Astrocyte (in vitro differentiated cells and primary cell): ENCODE data around the gene TRIM47. TPM values are rescaled to one million over a fixed set of nuclear protein-coding genes. Genes with fewer than 3 reads are reported as not detected.

ENCODE experiments used
- DNase-seq: peaks from one replicate; pipeline ENCODE4 v3.0.0-alpha.2; 2010; ENCODE audit warnings: low read depth
- FAIRE-seq: peaks from 2 replicates; lab custom pipeline; 2011; peaks lifted over from hg19 to GRCh38; lab: Jason Lieb, UNC
- H2AFZ ChIP-seq: 2 replicates; pipeline ENCODE4 v1.6.0; 2012; ENCODE audit warnings: low read depth, low read length, inconsistent platforms
- H3K27ac ChIP-seq: 2 replicates; pipeline ENCODE4 v1.5.1; 2011; ENCODE audit warnings: low read depth, low read length, inconsistent platforms
- H3K27me3 ChIP-seq: 2 replicates; pipeline ENCODE4 v1.6.0; 2011; ENCODE audit warnings: low read length, inconsistent platforms; ENCODE audit not compliant: insufficient read depth
- H3K36me3 ChIP-seq: 2 replicates; pipeline ENCODE4 v1.5.1; 2011; ENCODE audit warnings: low read length, inconsistent platforms; ENCODE audit not compliant: insufficient read depth
- H3K4me1 ChIP-seq: 2 replicates; pipeline ENCODE4 v1.5.1; 2011; ENCODE audit warnings: low read length, inconsistent platforms; ENCODE audit not compliant: insufficient read depth
- H3K4me2 ChIP-seq: 2 replicates; pipeline ENCODE4 v1.6.0; 2012; ENCODE audit warnings: low read length, inconsistent platforms
- H3K4me3 ChIP-seq: 2 replicates; pipeline ENCODE4 v1.5.1; 2011; ENCODE audit warnings: low read depth, mild to moderate bottlenecking, low read length, inconsistent platforms; ENCODE audit not compliant: insufficient read depth
- H3K79me2 ChIP-seq: 2 replicates; pipeline ENCODE4 v1.6.0; 2012; ENCODE audit warnings: mild to moderate bottlenecking, low read length, inconsistent platforms; ENCODE audit not compliant: insufficient read depth
- H3K9ac ChIP-seq: 2 replicates; pipeline ENCODE4 v1.6.0; 2012; ENCODE audit warnings: mild to moderate bottlenecking, low read length, inconsistent platforms
- H3K9me3 ChIP-seq: 2 replicates; pipeline ENCODE4 v1.5.1; 2012; ENCODE audit warnings: low read depth, mild to moderate bottlenecking, low read length, inconsistent platforms; ENCODE audit not compliant: insufficient read depth
- H4K20me1 ChIP-seq: 2 replicates; pipeline ENCODE4 v1.6.0; 2012; ENCODE audit warnings: low read length, inconsistent platforms; ENCODE audit not compliant: insufficient read depth
- H3K27ac Mint-ChIP-seq: one replicate; pipeline ENCODE4 v1.8.0; 2021; ENCODE audit warnings: mild to moderate bottlenecking, mixed read lengths; ENCODE audit not compliant: unreplicated experiment
- H3K27me3 Mint-ChIP-seq: one replicate; pipeline ENCODE4 v1.8.0; 2021; ENCODE audit warnings: low read depth, mixed read lengths; ENCODE audit not compliant: unreplicated experiment
- H3K36me3 Mint-ChIP-seq: one replicate; pipeline ENCODE4 v1.8.0; 2021; ENCODE audit warnings: low read depth, mixed read lengths; ENCODE audit not compliant: unreplicated experiment
- H3K4me1 Mint-ChIP-seq: one replicate; pipeline ENCODE4 v1.8.0; 2021; ENCODE audit warnings: low read depth, mixed read lengths; ENCODE audit not compliant: unreplicated experiment
- H3K4me3 Mint-ChIP-seq: one replicate; pipeline ENCODE4 v1.8.0; 2021; ENCODE audit warnings: mild to moderate bottlenecking, moderate library complexity, mixed read lengths; ENCODE audit not compliant: unreplicated experiment
- H3K9me3 Mint-ChIP-seq: one replicate; pipeline ENCODE4 v1.8.0; 2021; ENCODE audit warnings: mild to moderate bottlenecking, mixed read lengths; ENCODE audit not compliant: unreplicated experiment
- CTCF ChIP-seq: IDR thresholded peaks from 2 replicates; pipeline ENCODE4 v1.5.1; 2011; ENCODE audit warnings: low read depth, mild to moderate bottlenecking, inconsistent platforms, low read length, moderate library complexity; ENCODE audit not compliant: insufficient read depth
- EZH2 ChIP-seq: IDR thresholded peaks from 2 replicates; pipeline ENCODE4 v1.6.1; 2012; ENCODE audit warnings: mild to moderate bottlenecking, low read length, inconsistent platforms; ENCODE audit not compliant: insufficient read depth
- total RNA-seq: library from RNA; stranded (reverse); gene quantifications from 2 replicates; pipeline ENCODE4 v1.2.1, GENCODE V29; 2021

The TRIM47 gene
- total RNA-seq, 1 donor from 2014 or later = 5.9 TPM

GRCh38 chr17:75834928-75835653 lies 43.3 kb downstream of the TRIM47 start:
- Histone ChIP-seq H3K4me3 (no peak overlapping the region), H3K4me2 (no peak overlapping the region), H4K20me1 (no peaks in the 10 kb centered on the region), H3K9me3 (no peaks in the 10 kb centered on the region), H3K79me2 (no peaks in the 10 kb centered on the region), H3K27me3 (no peaks in the 10 kb centered on the region), H2AFZ (no peak overlapping the region), H3K4me1 (peaks cover 5% of the 10 kb centered on the region), H3K9ac (no peak overlapping the region), H3K36me3 (no peaks in the 10 kb centered on the region), H3K27ac (no peak overlapping the region)
- FAIRE-seq (no peak), DNase-seq (no peak)
- no peak overlapping the region for H3K27ac Mint-ChIP-seq
- H3K4me3 Mint-ChIP-seq = no peak overlapping the region
- peaks cover 6% of the 10 kb centered on the region for H3K27me3 Mint-ChIP-seq
- H3K4me1 Mint-ChIP-seq = peaks cover 10% of the 10 kb centered on the region
- TF ChIP-seq EZH2 (no peak), CTCF (no peak)
- no peaks in the 10 kb centered on the region for H3K9me3 Mint-ChIP-seq
- H3K36me3 Mint-ChIP-seq = peaks cover 1% of the 10 kb centered on the region

GRCh38 chr17:75834279-75834920 lies 44.0 kb downstream of the TRIM47 start:
- DNase-seq (no peak), FAIRE-seq (no peak)
- no peaks in the 10 kb centered on the region for H3K27me3 ChIP-seq
- peaks cover 6% of the 10 kb centered on the region for H3K27me3 Mint-ChIP-seq
- TF ChIP-seq CTCF (no peak), EZH2 (no peak)
- no peak overlapping the region for H3K27ac ChIP-seq
- peaks cover 1% of the 10 kb centered on the region for H3K36me3 Mint-ChIP-seq
- no peak overlapping the region for H3K9ac ChIP-seq
- no peak overlapping the region for H3K4me3 ChIP-seq
- H3K79me2 ChIP-seq = no peaks in the 10 kb centered on the region
- H3K9me3 Mint-ChIP-seq = no peaks in the 10 kb centered on the region
- H4K20me1 ChIP-seq = no peaks in the 10 kb centered on the region
- H2AFZ ChIP-seq = no peak overlapping the region
- H3K4me3 Mint-ChIP-seq = no peak overlapping the region
- no peaks in the 10 kb centered on the region for H3K36me3 ChIP-seq
- H3K4me1 ChIP-seq = peaks cover 5% of the 10 kb centered on the region
- peaks cover 10% of the 10 kb centered on the region for H3K4me1 Mint-ChIP-seq
- H3K9me3 ChIP-seq = no peaks in the 10 kb centered on the region
- H3K4me2 ChIP-seq = no peak overlapping the region
- no peak overlapping the region for H3K27ac Mint-ChIP-seq
